Effector memory CD4-positive, alpha-beta T cell (primary cell): Measurements from ENCODE around the gene SOX30.
"Not testable (repeated sequence)": the region's sequence is repeated elsewhere in the genome, so short reads cannot be mapped to it uniquely, and the experiment has no call there.

ENCODE experiments used
- DNase-seq, 3 donors: peaks; one replicate each; pipeline ENCODE4 v3.0.0-alpha.2; 2020
- H3K27ac ChIP-seq: 2 replicates; pipeline ENCODE4 v1.7.0; 2013; ENCODE audit warnings: mild to moderate bottlenecking, low read length, moderate library complexity; ENCODE audit not compliant: insufficient read depth, poor library complexity, severe bottlenecking
- H3K27me3 ChIP-seq: replicated peaks from 2 replicates; pipeline ENCODE4 v1.7.0; 2013; ENCODE audit warnings: mild to moderate bottlenecking, low read length; ENCODE audit not compliant: insufficient read depth, control insufficient read depth, poor library complexity, severe bottlenecking
- H3K36me3 ChIP-seq: 2 replicates; pipeline ENCODE4 v1.7.0; 2013; ENCODE audit warnings: mild to moderate bottlenecking, low read length, moderate library complexity; ENCODE audit not compliant: control insufficient read depth, insufficient read depth
- H3K4me1 ChIP-seq: 2 replicates; pipeline ENCODE4 v1.7.0; 2013; ENCODE audit warnings: low read length, mild to moderate bottlenecking; ENCODE audit not compliant: control insufficient read depth, insufficient read depth, poor library complexity, severe bottlenecking
- H3K4me3 ChIP-seq: 2 replicates; pipeline ENCODE4 v1.7.0; 2013; ENCODE audit warnings: low read length, low read depth, mild to moderate bottlenecking; ENCODE audit not compliant: insufficient read depth, poor library complexity, severe bottlenecking
- H3K9me3 ChIP-seq: 2 replicates; pipeline ENCODE4 v1.7.0; 2013; ENCODE audit warnings: mild to moderate bottlenecking, low read length, moderate library complexity; ENCODE audit not compliant: control insufficient read depth
- total RNA-seq, 3 donors: gene quantifications; one replicate each; lab custom pipeline; 2026; lab: John Stamatoyannopoulos, UW

The SOX30 gene
- 0 reads per million in 3 donors for total RNA-seq

DNA sequence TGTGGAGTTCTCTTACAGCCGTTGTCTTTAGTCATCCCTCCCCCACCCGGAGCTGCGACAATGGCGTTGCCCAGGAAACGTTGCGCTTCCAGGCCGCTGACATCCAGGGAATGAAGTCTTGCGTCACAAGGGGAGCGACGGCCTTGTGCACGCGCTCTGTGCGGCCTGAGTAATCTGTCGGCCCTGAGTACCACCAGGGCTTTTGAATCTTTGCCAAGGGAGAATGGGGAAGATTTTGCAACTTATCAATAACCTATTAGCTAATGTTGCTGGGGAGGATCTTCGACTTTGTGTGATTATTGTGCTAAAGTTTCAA lies at the start of gene SOX30:
Gene SOX30 (minus strand): TSS at position 62 of the 316 bp plus-strand sequence. CDS start 360 bp downstream, outside the sequence.
- H3K27me3 ChIP-seq: no peaks in the 10 kb centered on the region
- no peaks in the 10 kb centered on the region for H3K36me3 ChIP-seq
- DNase-seq: no peak
- peak within 1 kb of the TSS; percentile 55 for H3K4me3 ChIP-seq
- peaks cover 9% of the 10 kb centered on the region for H3K4me1 ChIP-seq
- H3K9me3 ChIP-seq: no peaks in the 10 kb centered on the region
- H3K27ac ChIP-seq: peak within 1 kb of the TSS; percentile 50

DNA sequence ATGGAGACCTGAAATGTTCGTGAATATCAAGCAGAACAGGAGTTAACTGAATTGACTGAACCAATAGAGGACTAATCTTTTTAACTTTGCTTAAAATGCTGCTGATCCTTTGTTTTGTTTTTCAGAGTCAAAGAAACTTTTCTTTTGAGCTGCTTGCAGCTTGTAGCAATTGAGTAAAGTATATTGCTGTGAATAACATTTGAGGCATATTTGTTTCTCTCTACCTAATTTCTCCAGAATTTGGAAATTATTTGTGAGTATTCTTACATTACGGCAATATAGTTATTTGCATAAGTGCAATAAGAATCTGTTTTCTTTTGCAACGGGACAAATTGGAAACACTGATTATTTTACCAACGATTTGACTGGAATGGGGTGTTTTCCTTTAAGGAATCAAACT lies 46.4 kb upstream of the SOX30 start:
- H3K27ac ChIP-seq, H3K9me3 ChIP-seq, H3K36me3 ChIP-seq, H3K4me1 ChIP-seq, DNase-seq, H3K4me3 ChIP-seq, H3K27me3 ChIP-seq: not testable (repeated sequence)

DNA sequence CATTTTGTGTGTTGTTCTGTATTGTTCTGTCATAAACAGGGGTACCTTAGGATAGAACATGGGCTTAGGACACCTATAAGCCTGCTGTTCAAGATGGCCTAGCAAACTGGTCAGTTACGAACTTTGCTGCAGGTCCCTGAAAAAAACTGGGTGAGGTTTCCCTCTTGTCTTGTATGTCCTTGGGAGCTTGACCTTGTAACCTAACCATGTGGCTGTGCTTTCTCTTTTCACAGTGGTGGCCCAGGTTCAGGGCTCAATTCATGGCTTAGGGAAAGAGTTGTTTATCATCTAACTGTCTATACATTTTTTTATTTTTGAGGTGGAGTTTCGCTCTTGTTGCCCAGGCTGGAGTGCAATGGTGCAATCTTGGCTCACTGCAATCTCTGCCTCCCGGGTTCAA lies 43.9 kb upstream of the SOX30 start:
- not testable (repeated sequence) for H3K4me3 ChIP-seq, H3K27ac ChIP-seq, H3K27me3 ChIP-seq, H3K9me3 ChIP-seq, H3K4me1 ChIP-seq, H3K36me3 ChIP-seq, DNase-seq

- H3K27me3 ChIP-seq, DNase-seq, H3K27ac ChIP-seq, H3K36me3 ChIP-seq, H3K4me1 ChIP-seq, H3K4me3 ChIP-seq, H3K9me3 ChIP-seq: not testable (repeated sequence)
These were observed 41.6 kb upstream of the SOX30 start for GRCh38 chr5:157693816-157694215.

DNA sequence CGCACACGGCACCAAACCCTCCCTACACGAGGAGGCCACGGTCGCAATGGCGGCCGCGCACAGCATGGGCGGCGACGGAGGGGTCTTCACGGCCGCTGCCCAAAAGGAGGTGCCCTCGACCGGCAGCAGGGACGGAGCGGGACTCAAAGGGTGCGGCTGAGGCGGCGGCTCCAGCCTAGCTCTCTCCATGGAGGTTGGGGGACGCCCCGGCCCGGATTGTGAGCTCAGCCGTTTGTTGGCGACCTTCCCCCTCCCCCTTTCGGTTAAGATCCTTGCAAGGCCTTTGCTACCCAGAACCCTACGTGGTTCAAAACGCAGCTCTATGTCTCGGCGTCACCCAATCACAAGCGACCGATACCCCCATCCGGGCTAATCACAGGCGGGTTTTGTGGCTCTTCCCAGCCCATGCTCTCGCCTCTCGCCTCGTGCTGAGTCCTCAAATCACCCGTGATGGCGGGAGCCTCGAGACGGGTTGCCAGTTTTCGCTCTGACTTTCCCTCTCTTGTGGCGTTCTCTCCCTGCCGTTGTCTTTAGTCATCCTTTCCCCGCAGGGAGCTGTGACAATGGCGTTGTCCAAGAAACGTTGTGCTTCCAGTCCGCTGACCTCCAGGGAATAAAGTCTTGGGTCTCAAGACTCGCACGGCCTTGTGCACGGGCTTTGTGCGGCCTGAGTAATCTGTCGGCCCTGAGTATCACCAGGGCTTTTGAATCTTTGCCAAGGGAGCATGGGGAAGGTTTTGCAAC lies 38.6 kb upstream of the SOX30 start:
- Histone ChIP-seq H3K27me3 (no peaks in the 10 kb centered on the region), H3K4me1 (no peaks in the 10 kb centered on the region), H3K4me3 (no peak overlapping the region), H3K27ac (no peak overlapping the region), H3K9me3 (no peaks in the 10 kb centered on the region), H3K36me3 (no peaks in the 10 kb centered on the region)
- no peak for DNase-seq

DNA sequence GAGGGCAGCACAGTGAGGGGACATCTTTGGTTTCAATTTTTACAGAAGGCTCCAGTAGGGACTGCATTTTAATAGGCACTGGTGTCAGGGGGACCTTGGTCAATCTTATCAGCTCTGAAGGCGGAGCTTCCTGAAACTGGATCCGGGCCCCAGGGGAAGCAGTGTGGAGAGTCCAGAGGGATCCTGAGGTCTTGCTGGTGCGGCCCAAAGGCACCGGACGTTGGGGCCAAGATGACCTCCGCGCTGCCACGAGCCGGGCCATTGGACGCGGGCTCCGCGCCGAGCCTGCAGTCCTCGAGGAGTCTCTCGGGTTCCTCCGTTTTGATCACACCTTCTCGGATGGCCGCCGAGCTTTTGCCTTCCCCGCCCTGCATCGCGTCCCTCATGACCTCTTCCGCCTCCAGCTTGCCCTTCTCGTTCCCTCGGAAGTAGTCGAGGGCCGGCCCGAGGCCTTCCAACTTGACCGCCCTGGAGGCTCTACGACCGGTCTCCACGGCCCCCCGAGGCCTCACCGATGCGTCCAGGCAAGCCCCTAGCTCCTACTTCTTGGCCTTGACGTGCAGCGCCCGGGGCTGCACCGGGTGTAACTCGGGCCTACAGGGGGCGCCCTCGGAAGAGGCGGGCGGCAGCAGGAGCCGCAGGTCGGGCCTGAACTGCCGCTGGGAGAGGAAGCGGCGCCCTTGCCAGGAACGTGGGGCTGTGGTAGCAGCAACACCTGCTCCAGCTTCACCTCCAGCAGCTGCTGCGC lies 37.9 kb upstream of the SOX30 start:
- H3K4me1 ChIP-seq: no peaks in the 10 kb centered on the region
- no peaks in the 10 kb centered on the region for H3K27me3 ChIP-seq
- H3K9me3 ChIP-seq: no peaks in the 10 kb centered on the region
- no peaks in the 10 kb centered on the region for H3K36me3 ChIP-seq
- no peak overlapping the region for H3K27ac ChIP-seq
- DNase-seq: peak in 1 of 3 donors; percentile 27
- no peak overlapping the region for H3K4me3 ChIP-seq

- DNase-seq: no peak
- Histone ChIP-seq H3K9me3 (no peaks in the 10 kb centered on the region), H3K4me3 (no peak overlapping the region), H3K4me1 (no peaks in the 10 kb centered on the region), H3K27me3 (no peaks in the 10 kb centered on the region), H3K27ac (no peak overlapping the region), H3K36me3 (no peaks in the 10 kb centered on the region)
These were observed 34.9 kb upstream of the SOX30 start for GRCh38 chr5:157687198-157687554.

DNA sequence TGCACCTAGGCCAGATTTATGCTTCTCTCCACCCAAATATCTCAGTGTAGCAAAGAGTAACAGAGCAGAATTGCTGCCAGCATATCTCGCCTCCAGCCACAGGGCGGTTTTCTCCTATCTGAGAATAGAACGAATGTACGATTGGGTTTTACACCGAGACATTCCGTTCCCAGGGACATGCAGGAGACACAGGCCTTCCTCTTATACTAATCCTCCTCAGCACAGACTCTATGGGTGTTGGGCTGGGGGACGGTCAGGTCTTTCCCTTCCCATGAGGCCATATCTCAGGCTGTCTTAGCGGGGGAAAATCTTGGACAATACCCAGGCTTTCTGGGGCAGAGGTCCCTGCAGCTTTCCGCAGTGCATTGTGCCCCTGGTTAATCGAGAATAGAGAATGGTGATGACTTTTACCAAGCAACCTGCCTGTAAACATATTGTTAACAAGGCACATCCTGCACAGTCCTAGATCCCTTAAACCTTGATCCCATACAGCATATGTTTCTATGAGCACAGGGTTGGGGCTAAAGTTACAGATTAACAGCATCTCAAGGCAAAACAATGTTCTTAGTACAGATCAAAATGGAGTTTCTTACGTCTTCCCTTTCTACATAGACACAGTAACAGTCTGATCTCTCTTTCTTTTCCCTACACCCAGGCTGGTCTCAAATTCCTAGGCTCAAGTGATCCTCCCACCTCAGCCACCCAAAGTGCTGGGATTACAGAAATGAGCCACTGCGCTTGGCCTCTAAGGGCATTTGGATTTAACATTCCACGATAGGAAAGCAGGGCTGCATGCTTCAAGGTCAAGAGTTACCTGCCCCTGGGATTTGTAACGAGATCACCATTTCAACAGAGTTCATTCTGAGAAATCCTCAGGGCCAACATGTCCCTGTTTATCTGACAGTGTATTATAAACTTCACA lies 34.3 kb upstream of the SOX30 start:
- H3K4me1 ChIP-seq, DNase-seq, H3K9me3 ChIP-seq, H3K27me3 ChIP-seq, H3K36me3 ChIP-seq, H3K4me3 ChIP-seq, H3K27ac ChIP-seq: not testable (repeated sequence)

GRCh38 chr5:157682257-157682656 lies 30.0 kb upstream of the SOX30 start:
- no peaks in the 10 kb centered on the region for H3K4me1 ChIP-seq
- H3K9me3 ChIP-seq: no peaks in the 10 kb centered on the region
- no peaks in the 10 kb centered on the region for H3K36me3 ChIP-seq
- DNase-seq: no peak
- H3K27ac ChIP-seq: no peak overlapping the region
- H3K4me3 ChIP-seq: no peak overlapping the region
- no peaks in the 10 kb centered on the region for H3K27me3 ChIP-seq

DNA sequence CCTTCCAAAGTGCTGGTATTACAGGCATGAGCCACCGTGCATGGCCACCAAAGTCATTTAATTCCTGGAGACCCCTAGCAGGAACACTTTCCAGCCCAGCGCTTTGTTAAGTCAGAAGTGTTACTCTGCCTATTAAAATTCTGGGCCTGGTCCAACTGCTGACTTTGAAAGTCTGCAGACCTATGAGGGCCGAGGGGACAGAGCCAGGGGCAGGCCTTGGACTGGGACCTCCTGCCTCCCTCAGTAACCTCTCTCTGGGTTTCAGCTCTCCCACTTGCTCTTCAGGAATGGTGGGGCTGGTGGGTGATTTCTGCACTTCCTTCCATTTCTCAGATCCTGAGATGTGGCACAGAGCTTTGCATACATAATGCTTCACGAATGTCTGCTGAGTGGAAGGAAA lies 28.8 kb upstream of the SOX30 start:
- Histone ChIP-seq H3K4me1 (no peaks in the 10 kb centered on the region), H3K9me3 (no peaks in the 10 kb centered on the region), H3K27me3 (no peaks in the 10 kb centered on the region), H3K27ac (no peak overlapping the region), H3K36me3 (no peaks in the 10 kb centered on the region), H3K4me3 (no peak overlapping the region)
- DNase-seq: no peak
